GM19238 (cell line): Measurements from ENCODE around the gene QSOX2.

Experiments
- DNase-seq: peaks from one replicate; pipeline ENCODE4 v3.0.0; 2011; ENCODE audit warnings: low spot score; ENCODE audit not compliant: insufficient read length

Gene QSOX2

DNA sequence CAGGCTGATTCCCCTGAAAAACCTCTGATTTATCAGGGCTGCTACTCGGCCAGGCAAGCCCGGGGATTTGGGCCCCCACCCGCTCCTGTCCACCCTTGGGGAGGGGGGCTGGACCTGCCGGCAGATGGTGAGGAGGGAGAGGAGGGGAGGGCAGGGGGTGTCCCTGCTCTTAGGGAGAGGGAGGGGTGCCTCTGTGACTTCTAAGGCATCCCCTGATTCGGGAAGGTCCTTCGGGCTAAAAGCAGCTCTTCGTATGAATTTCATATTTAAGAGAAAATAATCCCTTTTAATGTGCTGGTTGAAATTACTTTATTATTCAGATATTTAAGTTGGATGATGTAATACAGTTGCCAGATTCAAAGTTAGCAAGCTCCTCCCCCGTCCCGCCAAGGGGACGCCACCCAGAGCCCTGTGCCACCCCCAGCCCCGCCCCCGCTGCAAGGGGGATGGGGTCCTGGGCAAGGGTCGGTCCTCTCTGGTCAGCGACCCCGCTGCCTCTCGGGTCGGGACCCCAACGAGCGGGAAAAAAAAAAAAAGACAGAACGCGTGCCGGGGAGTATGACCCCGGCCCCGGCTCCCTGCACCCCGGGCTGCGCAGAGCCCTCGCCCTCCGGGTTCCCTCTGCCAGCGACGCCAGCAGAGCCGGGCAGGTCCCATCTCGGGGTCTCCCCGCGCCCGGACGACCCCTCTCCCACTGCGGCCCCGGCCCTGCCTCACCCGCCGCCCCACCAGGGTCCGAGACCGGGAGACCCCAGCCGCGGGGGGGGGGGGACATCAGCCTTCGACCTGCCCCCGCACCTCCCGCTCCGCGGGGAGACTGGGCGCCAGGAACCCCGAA lies 53.1 kb downstream of the QSOX2 start:
- DNase-seq, result no peak

DNA sequence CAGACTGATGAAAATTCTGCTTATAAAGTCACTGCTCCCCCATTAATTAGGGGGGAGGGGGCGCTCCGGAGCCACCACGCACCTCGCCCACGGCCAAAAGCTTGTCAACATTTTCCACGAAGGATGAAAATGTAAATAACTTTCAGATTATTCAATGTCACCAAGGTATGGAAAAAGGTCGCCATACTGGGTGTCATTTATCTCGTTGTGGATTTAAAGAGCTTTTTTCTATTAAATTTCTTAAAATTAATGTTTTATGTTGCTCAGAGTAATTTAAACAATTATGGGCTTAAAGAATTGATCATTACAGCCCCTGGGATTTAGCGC lies 53.7 kb downstream of the QSOX2 start:
- no peak for DNase-seq

DNA sequence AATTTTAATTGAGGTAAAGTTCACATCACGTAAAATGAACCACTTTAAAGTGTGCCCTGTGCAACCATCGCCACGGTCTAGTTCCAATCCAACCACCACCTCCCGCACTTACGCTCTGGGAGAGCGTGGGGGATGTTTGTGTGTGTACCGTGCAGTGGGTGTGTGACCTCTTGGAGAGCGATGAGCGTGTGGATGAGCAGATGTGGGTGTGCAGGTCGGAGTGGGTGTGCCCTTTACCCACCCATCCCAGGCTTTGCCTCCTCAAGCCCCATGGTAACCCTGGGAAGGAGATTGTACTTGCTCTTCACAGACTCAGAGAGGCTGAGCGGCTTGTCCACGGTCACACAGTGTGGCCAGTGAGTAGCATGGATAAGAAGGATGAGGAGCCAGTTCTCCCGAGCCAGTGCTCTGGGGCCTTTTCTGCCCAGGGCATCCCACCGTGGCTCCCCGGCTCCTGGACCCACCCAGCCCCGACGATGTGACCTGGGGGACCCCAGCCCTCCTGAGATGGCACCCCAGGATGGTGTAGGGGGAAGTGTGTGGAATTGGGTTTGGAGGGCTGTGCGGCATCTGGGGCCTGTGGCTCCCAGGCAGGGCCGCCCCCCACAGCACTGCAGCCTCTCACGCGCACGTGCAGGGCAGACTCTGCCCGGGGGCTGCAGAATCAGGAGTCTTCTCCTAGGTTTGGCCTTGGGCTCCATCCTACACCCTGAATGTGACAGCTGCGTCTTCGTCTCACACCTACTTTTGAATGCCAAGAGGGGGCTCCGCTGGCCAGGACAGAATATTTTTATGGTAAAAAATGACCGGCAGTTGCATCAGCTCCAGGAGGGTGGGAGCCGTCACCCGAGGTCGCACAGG lies 54.3 kb downstream of the QSOX2 start:
- DNase-seq, result no peak

DNA sequence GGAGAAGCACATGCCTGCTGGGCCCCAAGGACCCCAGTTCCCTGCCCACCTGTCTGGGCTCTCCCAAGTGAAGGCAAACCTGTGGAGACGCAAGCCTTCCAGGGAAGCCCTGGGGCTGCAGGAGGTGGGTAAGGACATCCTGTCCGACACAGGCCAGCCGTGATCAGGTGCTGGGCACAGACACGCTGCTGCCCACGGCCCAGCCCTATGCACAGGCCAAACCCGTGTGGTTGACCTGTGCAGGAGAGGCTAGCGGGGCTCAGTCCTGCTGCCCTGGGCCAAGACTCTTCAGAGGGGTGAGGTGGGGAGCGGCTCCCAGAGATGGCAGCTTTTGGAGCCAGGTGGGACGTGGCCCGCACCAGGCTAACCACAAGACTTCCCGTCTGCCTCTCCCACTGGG lies 55.0 kb downstream of the QSOX2 start:
- no peak for DNase-seq

DNA sequence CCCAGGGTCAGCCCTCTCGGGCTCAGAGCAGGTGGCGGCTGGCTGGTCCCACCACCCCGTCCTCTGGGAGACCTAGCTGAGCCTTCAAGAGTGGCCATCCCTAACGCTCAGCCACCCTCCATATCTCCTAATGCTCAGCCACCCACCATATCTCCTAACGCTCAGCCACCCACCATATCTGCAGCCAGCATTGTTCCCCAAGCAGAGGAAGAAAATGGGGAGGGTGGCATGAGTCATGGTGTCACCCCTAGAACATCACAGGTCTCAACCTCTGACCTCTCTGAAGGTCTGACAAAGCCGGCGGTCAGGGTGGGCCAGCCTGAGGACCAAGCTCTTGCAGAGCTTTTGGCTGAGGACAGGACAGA lies 55.4 kb downstream of the QSOX2 start:
- no peak for DNase-seq

DNA sequence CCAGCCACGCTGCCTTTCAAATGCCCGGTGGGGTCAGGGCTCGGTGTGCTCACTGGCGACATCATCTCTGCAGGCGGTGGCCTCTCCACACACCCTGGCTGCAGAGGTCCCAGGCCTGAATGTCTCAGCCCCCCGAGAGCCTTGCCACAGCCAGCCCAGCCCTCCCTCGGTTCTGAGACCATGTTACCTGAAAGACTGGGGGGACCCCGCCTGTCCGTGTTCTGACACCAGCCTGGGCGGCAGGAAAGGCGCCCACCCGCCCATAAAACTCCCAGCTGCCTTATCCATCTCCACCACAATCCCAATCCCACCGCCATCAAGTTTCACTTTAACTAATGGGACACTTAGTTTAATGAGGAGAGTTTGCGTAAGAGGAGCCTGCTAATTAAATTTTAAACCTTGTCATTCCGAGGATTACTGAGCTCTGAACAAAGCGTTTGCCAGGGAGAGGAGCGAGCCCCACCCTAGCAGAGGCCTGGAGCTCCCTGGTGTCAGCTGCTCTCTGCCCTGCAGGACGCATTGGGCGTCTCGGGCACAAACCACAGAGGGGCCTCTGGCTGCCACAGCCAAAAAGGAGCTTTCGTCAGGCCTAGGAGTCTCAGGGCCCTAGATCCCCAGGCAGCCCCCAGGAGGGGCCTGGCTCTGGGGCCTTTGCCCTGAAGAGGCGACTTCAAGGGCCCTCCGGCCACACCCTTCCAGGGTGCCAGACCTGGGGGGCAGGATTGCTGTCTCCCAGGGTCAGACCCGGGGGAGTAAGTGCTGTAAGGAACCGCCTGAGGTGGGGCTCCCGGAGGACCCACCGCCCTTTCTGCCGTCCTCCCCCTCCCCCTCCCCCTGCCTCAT lies 56.0 kb downstream of the QSOX2 start:
- no peak for DNase-seq

DNA sequence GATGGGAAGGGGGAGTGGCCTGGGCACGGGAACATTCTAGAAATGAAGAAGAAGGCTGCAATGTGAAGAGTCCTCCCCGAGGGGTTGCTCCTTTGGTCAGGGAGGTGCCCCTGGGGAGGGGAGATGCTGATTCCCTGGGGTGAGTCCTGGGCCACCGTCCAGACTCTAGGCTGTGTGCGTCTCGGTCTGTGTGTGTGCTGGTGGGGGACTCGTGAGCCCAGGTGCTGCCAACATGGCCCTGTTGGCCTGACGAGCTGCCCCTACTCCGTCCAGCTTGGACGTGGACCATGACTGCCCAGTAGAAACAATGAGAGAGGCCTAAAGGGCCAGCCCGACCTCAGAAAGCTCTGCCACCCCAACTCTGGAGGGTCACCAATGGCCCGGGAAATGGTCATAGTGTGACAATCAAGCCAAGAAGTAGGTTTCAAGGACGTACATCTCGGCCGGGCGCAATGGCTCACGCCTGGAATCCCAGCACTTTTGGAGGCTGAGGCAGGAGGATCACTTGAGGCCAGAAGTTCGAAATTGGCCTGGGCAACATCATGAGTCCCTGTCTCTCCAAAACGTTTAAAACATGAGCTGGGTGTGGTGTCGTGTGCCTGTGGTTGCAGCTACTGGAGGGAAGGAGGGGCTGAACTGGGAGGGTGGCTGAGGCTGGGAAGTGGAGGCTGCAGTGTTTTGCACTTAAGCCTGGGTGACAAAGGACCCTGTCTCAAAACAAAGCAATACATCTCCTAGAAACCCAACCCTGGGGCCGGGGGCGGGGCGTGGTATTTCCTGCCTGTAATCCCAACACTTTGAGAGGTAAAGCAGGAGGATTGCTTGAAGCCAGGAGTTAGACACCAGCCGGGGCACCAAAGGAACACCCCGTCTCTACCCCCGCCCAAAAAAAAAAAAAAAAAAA lies 57.7 kb downstream of the QSOX2 start:
- DNase-seq, result no peak

DNA sequence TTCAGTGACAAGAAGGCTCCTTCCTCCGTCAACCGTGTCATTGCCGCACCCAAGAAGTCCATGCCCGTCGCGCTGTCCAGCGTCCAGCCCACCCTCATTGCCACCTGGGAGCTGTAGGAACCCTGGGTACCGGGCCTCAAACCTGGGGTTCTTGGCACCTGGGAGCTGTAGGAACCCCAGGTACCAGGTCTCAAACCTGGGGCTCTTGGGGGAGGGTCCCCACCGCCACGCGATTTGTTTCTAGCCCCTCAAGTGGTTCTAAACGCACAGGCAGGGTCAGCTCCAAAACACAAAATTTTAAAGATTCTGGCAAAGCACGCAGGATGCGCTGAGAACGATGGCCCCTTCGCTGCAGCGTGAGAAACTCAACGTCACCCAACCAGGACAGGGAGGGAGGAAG lies 58.4 kb downstream of the QSOX2 start:
- DNase-seq, result no peak

DNA sequence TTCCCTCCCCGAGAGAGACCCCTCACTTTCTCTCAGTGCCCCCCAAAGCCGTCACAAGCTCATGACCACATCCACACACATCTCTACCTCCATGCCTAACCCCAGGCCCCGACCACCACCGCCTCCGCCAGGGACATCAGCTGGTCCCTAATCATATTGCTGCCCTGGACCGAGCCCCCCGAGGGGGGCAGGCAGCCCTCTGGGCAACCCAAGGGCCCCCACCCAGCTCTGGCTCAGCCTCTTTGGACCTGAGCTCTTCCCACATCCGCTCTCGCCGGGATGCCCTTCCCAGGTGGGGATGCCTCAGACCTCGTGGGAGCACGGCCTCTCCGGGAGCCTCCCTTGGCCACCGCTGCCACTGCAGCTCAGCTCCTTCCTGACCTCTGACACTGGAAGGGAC lies 59.2 kb downstream of the QSOX2 start:
- DNase-seq, result no peak

DNA sequence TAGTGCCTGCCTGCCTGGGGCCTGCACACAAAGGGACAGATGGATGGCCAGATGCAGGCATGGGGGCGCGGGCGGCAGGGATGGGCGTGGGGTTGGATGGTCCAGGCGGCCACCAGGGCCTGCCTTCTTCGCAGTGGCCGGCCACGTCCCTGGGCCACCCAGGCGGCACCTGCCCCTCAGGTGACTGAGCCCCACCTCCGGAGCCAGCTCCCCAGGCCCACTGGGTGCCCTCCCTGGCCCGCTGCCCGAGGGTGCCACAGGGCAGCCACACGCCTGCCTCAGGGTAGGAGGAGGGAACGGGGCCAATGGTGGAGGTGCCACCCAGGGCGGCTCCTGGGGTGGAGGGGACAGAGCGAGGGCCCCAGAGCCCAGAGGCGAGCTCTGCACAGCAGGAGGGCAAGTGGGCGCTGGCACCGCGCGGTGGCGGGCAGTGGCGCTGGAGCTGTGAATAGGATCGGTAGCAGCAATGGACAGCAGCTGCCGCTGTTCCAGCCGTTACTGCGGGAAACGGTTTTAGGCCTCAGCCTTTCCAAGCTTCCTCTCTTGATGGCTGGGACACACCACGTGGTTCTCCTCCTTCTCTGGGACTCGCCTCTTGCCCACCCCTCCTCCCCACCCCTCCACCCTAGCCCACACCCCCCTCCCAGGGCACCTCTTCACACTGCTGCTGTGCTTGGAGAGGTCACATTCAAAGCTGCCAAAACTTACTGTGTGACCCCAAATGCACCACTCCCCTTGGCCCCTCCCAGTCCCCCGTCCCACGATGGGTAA lies 59.8 kb downstream of the QSOX2 start:
- DNase-seq, result no peak

DNA sequence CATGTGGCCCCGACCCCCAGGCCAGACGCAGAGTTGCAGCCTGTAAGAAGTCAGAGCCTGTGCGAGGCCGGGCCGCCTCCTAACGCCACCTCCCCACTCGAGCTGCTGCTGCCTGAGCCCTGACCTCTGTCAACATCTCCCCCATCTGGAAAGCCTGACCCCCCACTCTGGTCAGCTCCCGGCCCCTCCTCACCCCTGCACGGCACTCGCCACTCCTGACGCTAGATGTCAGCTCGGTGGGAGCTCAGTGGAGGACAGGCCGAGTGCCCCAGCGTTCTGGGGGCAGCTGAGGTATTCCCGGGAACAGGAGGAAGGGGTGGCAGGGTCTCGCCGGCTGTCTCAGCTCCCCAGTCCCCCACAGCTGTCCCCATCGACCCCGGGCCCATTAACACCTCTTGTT lies 60.5 kb downstream of the QSOX2 start:
- no peak for DNase-seq

DNA sequence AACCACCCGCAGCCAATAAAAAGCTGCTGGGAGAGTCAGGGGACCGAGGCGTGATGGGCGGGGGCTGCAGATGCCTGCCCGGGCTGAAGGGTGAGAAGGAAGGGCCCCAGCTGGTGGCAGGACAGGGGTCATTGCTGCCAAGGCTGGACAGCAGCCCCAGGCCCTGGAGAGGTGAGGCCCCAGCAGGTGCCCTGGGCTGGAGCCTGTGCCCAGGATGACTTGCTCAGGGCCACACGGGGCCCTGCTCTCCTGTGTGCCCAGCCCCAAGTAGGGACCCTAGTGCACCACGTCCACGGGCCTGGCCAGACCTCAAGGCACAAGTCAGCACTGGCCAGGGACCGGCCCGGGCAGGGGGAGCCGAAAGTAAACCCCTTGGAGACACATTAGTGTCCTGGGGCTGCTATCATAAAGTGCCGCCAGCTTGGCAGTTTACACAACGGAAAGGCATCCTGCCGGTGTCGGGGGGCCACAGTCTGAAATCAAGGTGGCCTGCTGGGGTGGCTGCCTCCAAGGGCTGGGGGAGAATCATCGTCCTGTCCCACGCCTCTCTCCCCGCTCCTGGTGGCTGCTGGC lies 62.7 kb downstream of the QSOX2 start:
- no peak for DNase-seq

DNA sequence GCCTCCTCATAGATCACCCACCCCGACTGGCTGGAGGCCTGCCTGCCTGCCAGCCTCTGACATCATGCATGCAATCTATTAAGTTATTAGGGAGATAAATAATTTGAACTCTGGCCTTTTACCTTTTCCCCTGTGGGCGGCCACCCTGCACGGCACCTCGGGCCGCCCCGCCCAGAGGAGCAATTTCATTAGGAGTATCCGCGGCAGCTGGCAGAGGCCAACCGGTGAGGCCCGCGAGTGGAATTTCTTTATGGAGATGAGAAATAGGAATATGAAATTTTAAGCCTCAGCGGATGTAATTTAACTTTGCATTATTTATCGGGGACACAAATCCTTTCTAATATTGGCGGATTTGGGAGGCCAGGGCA lies 63.2 kb downstream of the QSOX2 start:
- DNase-seq, result no peak

DNA sequence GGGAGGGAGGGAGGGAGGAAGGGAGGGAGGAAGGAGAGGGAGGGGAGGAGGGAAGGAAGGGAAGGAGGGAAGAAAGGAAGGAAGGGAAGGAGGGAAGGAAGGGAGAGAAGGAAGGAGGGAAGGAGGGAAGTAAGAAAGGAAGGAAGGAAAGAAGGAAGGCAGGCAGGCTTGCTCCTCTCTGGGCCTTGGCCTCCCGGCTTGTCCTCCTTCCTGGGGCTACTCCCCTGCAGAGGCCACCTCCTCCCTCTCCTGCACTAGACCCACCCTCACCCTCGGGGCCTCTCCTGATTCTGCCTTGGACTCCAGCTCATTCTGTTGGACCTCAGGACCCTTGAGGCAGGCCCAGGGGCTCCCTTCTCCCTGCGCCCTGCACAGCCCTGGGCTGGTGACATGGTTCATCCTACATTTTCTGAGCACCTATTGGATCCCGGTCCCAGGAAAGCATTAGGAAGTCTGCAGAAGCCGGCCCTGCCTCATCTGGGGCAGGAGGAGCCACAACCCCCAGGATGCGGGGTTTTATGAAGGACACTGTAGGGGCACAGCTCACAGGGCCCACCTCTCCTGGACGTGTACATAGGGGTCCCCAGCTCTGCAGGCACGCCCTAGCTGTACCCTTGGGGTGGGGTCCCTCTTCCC lies 63.7 kb downstream of the QSOX2 start:
- DNase-seq, result no peak

DNA sequence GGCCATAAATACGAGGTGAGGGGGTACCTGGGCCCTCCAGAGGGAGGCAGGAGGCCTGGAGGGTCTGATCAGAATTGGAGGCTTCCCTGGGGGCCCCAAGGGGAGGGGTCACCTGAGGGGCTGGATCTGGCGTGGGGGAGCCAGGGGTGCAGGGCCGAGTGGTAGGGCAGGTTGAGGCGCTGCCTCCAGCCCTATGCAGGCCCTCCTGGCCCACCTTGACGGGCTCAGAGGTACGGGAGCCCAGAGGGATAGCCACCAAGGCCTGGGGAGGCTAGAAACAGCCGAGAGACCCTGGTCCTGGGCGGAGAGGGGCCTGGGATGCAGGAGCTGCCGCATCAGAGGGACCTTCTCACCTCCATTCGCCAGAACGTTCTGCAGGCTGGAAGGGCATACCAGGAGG lies 65.0 kb downstream of the QSOX2 start:
- no peak for DNase-seq

DNA sequence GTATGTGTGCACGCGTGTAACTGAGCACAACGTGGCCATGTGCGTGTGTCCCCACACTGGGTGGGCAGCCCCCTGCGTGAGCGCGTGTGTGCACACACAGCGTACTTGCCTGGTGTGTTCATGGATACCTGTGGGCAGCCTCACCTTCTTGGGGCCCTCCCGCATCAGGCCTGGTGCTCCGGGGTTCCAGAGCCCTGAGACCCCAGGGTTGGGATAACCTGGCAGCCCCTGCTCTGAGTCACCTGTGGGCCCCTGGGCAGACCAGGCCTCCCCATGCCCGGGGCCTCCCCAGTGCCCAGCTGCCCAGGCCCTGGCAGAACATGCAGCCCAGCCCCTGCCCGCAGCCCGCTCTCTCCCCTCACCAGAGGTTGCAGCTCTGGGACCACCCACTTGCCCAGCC lies 65.9 kb downstream of the QSOX2 start:
- DNase-seq, result no peak

DNA sequence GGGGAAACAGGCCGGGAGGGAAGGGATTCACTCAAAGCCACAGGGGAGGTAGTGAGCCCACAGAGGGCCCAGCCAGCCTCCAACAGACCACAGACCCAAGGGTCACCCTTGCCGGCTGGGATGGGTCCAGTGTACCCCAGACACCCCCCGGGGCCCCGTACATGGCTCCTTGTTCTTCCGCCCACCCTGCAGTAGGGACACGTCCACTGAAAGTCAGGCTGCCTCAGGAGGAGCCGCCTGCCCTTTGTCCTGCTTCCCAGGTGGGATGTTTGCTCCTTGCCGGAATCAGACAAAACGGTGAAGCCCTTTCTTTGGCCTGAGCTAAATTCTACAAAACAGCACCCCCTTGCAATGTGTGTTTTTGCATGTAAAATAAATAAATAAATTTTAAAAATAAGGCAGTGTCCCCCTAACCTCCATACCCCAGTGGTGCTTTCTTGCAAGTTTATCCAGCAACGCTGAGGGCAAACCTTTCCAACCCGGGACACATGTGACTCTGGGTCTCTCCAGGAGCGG lies 66.5 kb downstream of the QSOX2 start:
- DNase-seq, result no peak

DNA sequence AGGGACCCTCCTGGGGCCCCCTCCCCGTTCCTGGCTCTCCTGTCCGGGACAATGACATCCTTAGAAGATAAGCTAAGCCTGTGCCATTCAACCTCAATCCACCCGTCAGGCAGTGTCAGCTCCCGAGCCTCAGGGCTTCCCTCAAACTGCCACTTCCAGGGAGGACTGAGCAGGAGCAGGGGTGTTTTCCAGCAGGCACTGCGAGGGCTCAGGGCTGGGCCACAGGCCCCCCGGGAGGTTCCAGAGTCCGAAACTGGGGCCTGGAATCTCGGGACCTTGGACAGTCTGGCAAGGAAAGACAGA lies 66.9 kb downstream of the QSOX2 start:
- DNase-seq, result no peak

DNA sequence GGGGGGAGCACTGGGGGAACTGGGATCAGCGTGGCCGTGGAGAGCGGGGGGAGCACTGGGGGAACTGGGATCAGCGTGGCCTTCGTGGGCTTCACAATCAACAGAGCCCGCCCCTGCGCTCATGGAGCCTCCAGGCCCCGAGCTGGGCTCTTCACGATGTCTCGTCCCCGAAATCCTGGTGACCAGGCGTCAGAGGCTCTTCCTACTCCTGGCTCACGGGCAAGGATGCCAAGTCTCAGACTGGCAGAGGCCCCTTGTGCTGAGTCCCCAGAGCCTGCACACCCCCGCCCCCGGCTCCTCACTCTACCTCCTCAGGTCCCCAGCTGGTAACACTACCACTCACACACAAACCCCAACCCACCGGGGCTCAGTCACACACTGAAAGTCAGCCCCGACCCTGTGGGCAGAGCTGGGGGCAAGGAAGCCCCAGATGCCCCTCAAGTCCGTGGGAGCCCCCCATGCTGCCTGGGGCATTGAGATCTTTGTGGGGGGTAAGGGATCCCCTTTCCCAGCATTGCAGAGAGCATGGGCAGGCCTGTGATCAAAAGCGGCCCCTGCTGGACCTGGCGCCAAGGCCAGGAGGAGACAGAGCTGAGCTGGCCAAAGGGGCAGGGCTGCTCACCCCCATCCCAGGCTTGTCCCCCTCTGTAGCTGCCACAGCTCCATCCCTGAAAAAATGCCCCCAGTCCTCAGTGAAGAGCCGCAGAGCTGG lies 67.4 kb downstream of the QSOX2 start:
- no peak for DNase-seq
